ENCODE data around the gene FUOM. TPM values are rescaled to one million over a fixed set of nuclear protein-coding genes. Genes with fewer than 3 reads are reported as not detected.
A peak's percentile ranks its signal among the peaks of the same experiment; 100 is the strongest.

The FUOM gene
- total and polyA plus RNA-seq, 2 of the 8 experiments (the other 6 are each of a cell fraction or from before 2014, with no cell fraction given): 22.0 to 30.4 TPM

- H3K9ac ChIP-seq (replicated peaks in 1 of 4; ENCODE audit: extremely low read depth in 1 of 4, low read depth in 3 of 4, low read length in 3 of 4): no peak overlapping the region
- H3K79me2 ChIP-seq (ENCODE audit: control insufficient read depth in 1 of 2, insufficient read depth in 2 of 2, low read length in 2 of 2): no peaks in the 10 kb centered on the region
- POLR2A ChIA-PET (ENCODE audit: partially characterized antibody): interaction anchor here (1.1 to 1.3 kb wide), 2 partner anchors 8 to 48 kb away, joined by 4 to 5 read pairs; no protein-coding TSS in a partner anchor
- H3K79me1 ChIP-seq (ENCODE audit: low read depth, low read length): no peaks in the 10 kb centered on the region
- H4K20me1 ChIP-seq (replicated peaks in 1 of 2; ENCODE audit: control insufficient read depth in 1 of 2, insufficient read depth in 2 of 2, low read length in 2 of 2): peaks cover 0 to 3% of the 10 kb centered on the region in 2 experiments
- no peaks in the 10 kb centered on the region; a peak in 1 of 7 replicates for H3K4me1 ChIP-seq (replicated peaks in 1 of 4; ENCODE audit: control insufficient read depth in 3 of 4, insufficient read depth in 4 of 4, low read length in 3 of 4)
- no peak overlapping the region for H3K4me3 ChIP-seq (ENCODE audit: extremely low read depth in 1 of 4, insufficient read depth in 2 of 4, low read depth in 3 of 4, low read length in 4 of 4)
- WGBS, 2 experiments (ENCODE audit: extremely low coverage in 1 of 2, insufficient coverage in 1 of 2, insufficient read length in 1 of 2, insufficient replicate concordance in 2 of 2, low coverage in 1 of 2, low lambda C conversion rate in 2 of 2, missing lambda C conversion rate in 1 of 2): 94% methylated on average over 5 of the region's 5 CpGs; no CpG with 5 or more reads in 1 of the 2 experiments
- H3K27ac ChIP-seq (ENCODE audit: low read depth, low read length): no peak overlapping the region
- H3K18ac ChIP-seq (ENCODE audit: extremely low read depth, low read length): no peak overlapping the region
- DNase-seq (ENCODE audit: low read depth in 1 of 2, low spot score in 2 of 2) (no peak), FAIRE-seq (no peak)
- 0 out of 2 replicates have a peak overlapping the region, but pooled peaks have one; percentile 29 for H2BK15ac ChIP-seq (ENCODE audit: low read length)
- H3K9me3 ChIP-seq (ENCODE audit: insufficient read depth in 2 of 2, low read depth in 1 of 2, low read length in 1 of 2): peaks cover 0 to 1% of the 10 kb centered on the region in 2 experiments; a peak in 1 of 4 replicates
- H3K23me2 ChIP-seq (ENCODE audit: low read depth, low read length): peaks cover 2% of the 10 kb centered on the region; the same call in 1 of the 2 replicates
- peaks cover 0 to 10% (median under 1%) of the 10 kb centered on the region in 4 experiments; a peak in 4 of 8 replicates for H3K36me3 ChIP-seq (ENCODE audit: control insufficient read depth in 2 of 4, insufficient read depth in 4 of 4, low read length in 3 of 4)
- H3K27me3 ChIP-seq (replicated peaks in 1 of 4; ENCODE audit: control insufficient read depth in 3 of 4, extremely low read depth in 1 of 4, insufficient read depth in 3 of 4, low read length in 3 of 4): peaks cover 0 to 8% (median 4%) of the 10 kb centered on the region in 4 experiments; a peak in 5 of 7 replicates
- no peak overlapping the region for H2BK12ac ChIP-seq (ENCODE audit: low read depth, low read length)
- no peak overlapping the region for H2BK20ac ChIP-seq (ENCODE audit: low read length)
- H4K5ac ChIP-seq (ENCODE audit: insufficient read length, low read depth, low read length): no peak overlapping the region
- H3K14ac ChIP-seq (ENCODE audit: insufficient read length): no peak overlapping the region
- H2BK120ac ChIP-seq (replicated peaks; ENCODE audit: low read depth, low read length): no peak overlapping the region
- H3K56ac ChIP-seq (replicated peaks; ENCODE audit: insufficient read length, low read depth, low read length): no peak overlapping the region
- CTCF ChIA-PET (ENCODE audit: partially characterized antibody): interaction anchor here (0.8 to 3.5 kb wide), 4 partner anchors 12 to 31 kb away, joined by 3 to 23 read pairs (median 8); partner anchors contain the start of gene PRAP1
- H3K4me2 ChIP-seq (ENCODE audit: insufficient read depth in 1 of 2, low read depth in 2 of 2, low read length in 2 of 2): no peak overlapping the region
- H3K4ac ChIP-seq (replicated peaks; ENCODE audit: insufficient read length, low read depth, low read length): no peak overlapping the region
- H2BK5ac ChIP-seq (ENCODE audit: low read depth, low read length): no peak overlapping the region
- H2AK5ac ChIP-seq (ENCODE audit: low read depth, low read length): no peak overlapping the region
- no peak overlapping the region for H3K23ac ChIP-seq (ENCODE audit: insufficient read length)
- no peak overlapping the region for H4K91ac ChIP-seq (replicated peaks; ENCODE audit: insufficient read length, low read length)
- no peak overlapping the region for H2AFZ ChIP-seq (ENCODE audit: low read length)
- H4K8ac ChIP-seq (ENCODE audit: extremely low read depth, insufficient read depth, low read length): no peak overlapping the region; the same call in 1 of the 2 replicates
- TF ChIP-seq TBP (IDR thresholded peaks at IDR 0.05; ENCODE audit: low read depth, low read length): no peak
- TF ChIP-seq CREB1 (IDR thresholded peaks at IDR 0.05): no peak
- no peak for TF ChIP-seq POU5F1 (IDR thresholded peaks at IDR 0.05; ENCODE audit: low read depth, low read length)
- no peak for TF ChIP-seq JUN (IDR thresholded peaks at IDR 0.05; ENCODE audit: low read depth, low read length)
- TF ChIP-seq CEBPB (IDR thresholded peaks at IDR 0.05; ENCODE audit: low read depth, low read length): no peak
- no peak for TF ChIP-seq SAP30 (IDR thresholded peaks at IDR 0.05; ENCODE audit: insufficient read depth, insufficient replicate concordance, low read length)
- no peak for TF ChIP-seq SP1 (IDR thresholded peaks at IDR 0.05; ENCODE audit: low read depth, low read length)
- TF ChIP-seq HDAC6 (IDR thresholded peaks at IDR 0.05; ENCODE audit: low read depth, low read length): no peak
- TF ChIP-seq POLR2A (IDR thresholded peaks at IDR 0.05; ENCODE audit: control extremely low read depth in 1 of 2, low read depth in 2 of 2, low read length in 2 of 2): no peak
- TF ChIP-seq BCL11A (IDR thresholded peaks at IDR 0.05; ENCODE audit: low read depth in 2 of 2, low read length in 2 of 2): no peak
- TF ChIP-seq HDAC2 (IDR thresholded peaks at IDR 0.05; ENCODE audit: borderline replicate concordance in 1 of 2, low read depth in 2 of 2, low read length in 2 of 2): no peak
- TF ChIP-seq RNF2 (IDR thresholded peaks at IDR 0.05; ENCODE audit: borderline replicate concordance, low read depth, low read length, missing control alignments, poor library complexity, severe bottlenecking): no peak
- TF ChIP-seq CHD1 (IDR thresholded peaks at IDR 0.05; ENCODE audit: low read depth, low read length): no peak
- TF ChIP-seq NRF1 (IDR thresholded peaks at IDR 0.05; ENCODE audit: low read depth, low read length): no peak
Observed at GRCh38 chr10:133315847-133316246, 42.0 kb downstream of the FUOM start.
